ENCODE data around the gene CYP4A11. TPM values are rescaled to one million over a fixed set of nuclear protein-coding genes. Genes with fewer than 3 reads are reported as not detected.
"Not testable (repeated sequence)": the region's sequence is repeated elsewhere in the genome, so short reads cannot be mapped to it uniquely, and the experiment has no call there.

Gene CYP4A11
- not detected in 2 replicates for total RNA-seq
- long read RNA-seq = 0 reads

DNA sequence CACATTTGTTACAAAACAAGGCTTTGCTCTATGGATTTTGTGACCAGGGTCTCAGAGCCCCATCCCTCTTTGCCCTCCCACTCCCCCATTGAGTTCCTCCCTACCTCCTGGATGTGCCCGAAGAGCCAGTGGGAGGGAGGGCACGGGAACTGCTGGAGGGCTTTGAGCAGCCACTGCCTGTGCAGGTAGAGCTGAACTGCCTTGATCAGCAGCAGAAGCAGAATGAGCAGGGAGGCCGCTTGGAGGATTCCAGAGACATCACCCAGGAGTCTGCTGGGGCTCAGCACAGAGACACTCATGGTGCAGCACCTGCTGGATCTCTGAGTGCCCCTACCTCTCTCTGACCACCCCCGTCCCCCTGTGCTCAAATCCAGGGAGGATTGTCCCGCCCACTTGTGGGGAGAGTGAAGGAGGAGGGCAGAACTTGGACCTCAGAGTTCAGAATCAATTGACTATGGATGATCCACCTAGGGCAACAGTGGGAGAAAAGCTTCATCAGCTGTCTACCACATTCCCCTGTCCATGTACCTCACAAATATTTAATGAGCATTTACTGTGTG lies at the start of gene CYP4A11:
CYP4A11 (minus strand) TSS at position 342 of the 560 bp plus-strand sequence; CDS start at position 299, 43 bp downstream.
- Mint-ChIP-seq H3K27ac (no peak within 1 kb of the TSS), H3K4me1 (ENCODE audit: low read depth) (no peaks in the 10 kb centered on the region), H3K27me3 (no peaks in the 10 kb centered on the region), H3K36me3 (ENCODE audit: insufficient read depth) (no peaks in the 10 kb centered on the region), H3K9me3 (ENCODE audit: low read depth) (peaks cover 9% of the 10 kb centered on the region), H3K4me3 (ENCODE audit: low read depth) (no peak within 1 kb of the TSS)
- no peak for TF ChIP-seq CTCF (IDR thresholded peaks at IDR 0.05; ENCODE audit: unreplicated experiment)
- DNase-seq (ENCODE audit: low spot score, unreplicated experiment) = no peak

GRCh38 chr1:46990541-46990940 lies 49.3 kb upstream of the CYP4A11 start:
- not testable (repeated sequence) for H3K9me3 Mint-ChIP-seq (ENCODE audit: low read depth); H3K4me1 Mint-ChIP-seq (ENCODE audit: low read depth); H3K27ac Mint-ChIP-seq; H3K36me3 Mint-ChIP-seq (ENCODE audit: insufficient read depth); H3K4me3 Mint-ChIP-seq (ENCODE audit: low read depth); DNase-seq (ENCODE audit: low spot score, unreplicated experiment); H3K27me3 Mint-ChIP-seq

DNA sequence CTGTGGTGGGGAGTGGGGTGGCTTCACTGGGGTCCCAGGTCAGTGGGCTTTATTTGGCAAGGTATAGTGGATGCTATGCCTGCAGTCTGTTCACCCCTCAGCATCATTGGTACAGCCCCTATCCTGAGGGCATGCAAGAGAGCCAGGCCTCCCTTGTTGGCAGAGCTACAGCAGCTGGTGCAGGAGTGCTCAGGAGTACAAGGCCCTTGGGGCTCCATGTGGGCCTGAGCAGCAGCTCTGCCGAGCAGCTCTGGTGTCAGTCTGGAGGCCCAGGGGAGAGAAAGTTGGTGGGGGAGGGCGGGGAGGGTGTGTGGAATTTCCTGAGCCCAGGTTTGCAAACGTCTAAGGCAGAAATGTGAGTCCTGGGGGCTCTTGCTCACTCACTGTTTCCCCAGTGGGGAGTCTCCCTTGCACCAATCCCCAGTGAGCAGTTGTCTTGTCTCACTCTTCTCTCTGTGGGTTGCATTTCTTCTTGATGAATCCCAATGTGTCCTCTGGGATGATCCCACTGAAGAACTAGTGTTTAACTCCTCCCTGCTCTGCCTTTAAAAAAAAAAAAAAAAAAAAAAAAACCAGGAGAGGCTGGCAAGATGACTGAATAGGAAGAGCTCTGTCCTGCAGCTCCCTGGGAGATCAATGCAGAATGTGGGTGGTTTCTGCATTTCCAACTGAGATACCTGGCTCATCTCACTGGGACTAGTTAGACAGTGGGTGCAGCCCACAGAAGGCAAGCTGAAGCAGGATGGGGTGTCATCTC lies 42.7 kb upstream of the CYP4A11 start:
- Mint-ChIP-seq H3K27me3 (peaks cover 3% of the 10 kb centered on the region), H3K4me3 (ENCODE audit: low read depth) (no peak overlapping the region), H3K9me3 (ENCODE audit: low read depth) (peaks cover 22% of the 10 kb centered on the region)

GRCh38 chr1:46983166-46983829 lies 42.0 kb upstream of the CYP4A11 start:
- H3K4me1 Mint-ChIP-seq (ENCODE audit: low read depth) = no peaks in the 10 kb centered on the region
- TF ChIP-seq CTCF (IDR thresholded peaks at IDR 0.05; ENCODE audit: unreplicated experiment) = no peak
- H3K36me3 Mint-ChIP-seq (ENCODE audit: insufficient read depth) = no peaks in the 10 kb centered on the region
- DNase-seq (ENCODE audit: low spot score, unreplicated experiment) = no peak
- H3K27ac Mint-ChIP-seq = no peak overlapping the region
- no peak overlapping the region for H3K4me3 Mint-ChIP-seq (ENCODE audit: low read depth)
- peaks cover 27% of the 10 kb centered on the region for H3K9me3 Mint-ChIP-seq (ENCODE audit: low read depth)
- H3K27me3 Mint-ChIP-seq = peaks cover 3% of the 10 kb centered on the region

More for the DNA sequence above, 42.7 kb upstream of the CYP4A11 start:
- DNase-seq (ENCODE audit: low spot score, unreplicated experiment) = no peak
- no peaks in the 10 kb centered on the region for H3K4me1 Mint-ChIP-seq (ENCODE audit: low read depth)
- no peaks in the 10 kb centered on the region for H3K36me3 Mint-ChIP-seq (ENCODE audit: insufficient read depth)
- no peak for TF ChIP-seq CTCF (IDR thresholded peaks at IDR 0.05; ENCODE audit: unreplicated experiment)
- no peak overlapping the region for H3K27ac Mint-ChIP-seq

GRCh38 chr1:46969014-46969619 lies 27.8 kb upstream of the CYP4A11 start:
- Mint-ChIP-seq H3K9me3 (ENCODE audit: low read depth) (no peaks in the 10 kb centered on the region), H3K36me3 (ENCODE audit: insufficient read depth) (no peaks in the 10 kb centered on the region), H3K27ac (no peak overlapping the region), H3K27me3 (no peaks in the 10 kb centered on the region), H3K4me1 (ENCODE audit: low read depth) (no peaks in the 10 kb centered on the region), H3K4me3 (ENCODE audit: low read depth) (no peak overlapping the region)
- TF ChIP-seq CTCF (IDR thresholded peaks at IDR 0.05; ENCODE audit: unreplicated experiment) = peak; percentile 36
- no peak for DNase-seq (ENCODE audit: low spot score, unreplicated experiment)

GRCh38 chr1:46962272-46962671 lies 21.0 kb upstream of the CYP4A11 start:
- not testable (repeated sequence) for H3K9me3 Mint-ChIP-seq (ENCODE audit: low read depth); H3K36me3 Mint-ChIP-seq (ENCODE audit: insufficient read depth); H3K4me3 Mint-ChIP-seq (ENCODE audit: low read depth); H3K27me3 Mint-ChIP-seq; H3K27ac Mint-ChIP-seq; H3K4me1 Mint-ChIP-seq (ENCODE audit: low read depth); DNase-seq (ENCODE audit: low spot score, unreplicated experiment)

Measured in progenitor cell of endocrine pancreas (in vitro differentiated cells).